ENCODE results near the gene TBCK. TPM values are rescaled to one million over a fixed set of nuclear protein-coding genes. Genes with fewer than 3 reads are reported as not detected.

Gene TBCK
- total and polyA plus RNA-seq, 2 of the 13 experiments (the other 11 are each of a cell fraction or from before 2014, with no cell fraction given), result 51.0 to 62.4 TPM

DNA sequence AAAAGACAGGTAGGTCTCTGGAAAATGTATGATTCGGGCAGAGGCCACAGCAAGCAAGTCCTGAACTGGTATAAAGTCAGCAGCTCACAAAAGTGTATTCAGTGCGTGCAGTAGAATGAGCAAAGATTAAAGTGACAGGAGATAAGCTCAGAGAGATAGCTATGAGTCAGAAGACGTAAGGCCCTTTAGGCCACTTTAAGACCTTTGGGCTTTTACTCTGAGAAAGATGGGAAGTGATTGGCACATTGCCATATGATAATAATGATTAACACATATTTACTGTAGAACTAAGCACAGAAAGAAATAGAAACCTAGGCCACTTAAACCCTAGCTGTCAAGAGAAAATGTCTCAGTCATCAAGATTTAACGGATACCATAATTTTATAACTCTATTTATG, 51.7 kb downstream of the TBCK start:
- Histone ChIP-seq H3K27me3 (ENCODE audit: control insufficient read depth in 1 of 2, insufficient read depth in 2 of 2, low read length in 2 of 2) (no peaks in the 10 kb centered on the region), H2AFZ (ENCODE audit: low read length) (no peak overlapping the region), H3K9me3 (ENCODE audit: low read length) (no peaks in the 10 kb centered on the region), H4K20me1 (ENCODE audit: insufficient read depth, low read length) (no peaks in the 10 kb centered on the region), H3K79me2 (ENCODE audit: insufficient read depth, low read length) (peaks cover 72% of the 10 kb centered on the region), H3K27ac (ENCODE audit: extremely low read length, insufficient read depth, low read length) (peak overlapping the region; percentile 94), H3K9ac (ENCODE audit: insufficient read depth, low read depth, low read length) (peak overlapping the region; percentile 60), H3K4me3 (replicated peaks in 1 of 3; ENCODE audit: insufficient read depth in 1 of 3, low read depth in 2 of 3, low read length in 3 of 3) (peak overlapping the region in 2 of 3 experiments; percentile 6 to 19; a peak in 2 of 6 replicates), H3K36me3 (replicated peaks in 1 of 2; ENCODE audit: control insufficient read depth in 1 of 2, insufficient read depth in 2 of 2, low read length in 2 of 2) (no peaks in the 10 kb centered on the region; a peak in 1 of 5 replicates), H3K4me2 (ENCODE audit: low read depth, low read length) (peak overlapping the region; percentile 61), H3K4me1 (ENCODE audit: insufficient read depth, low read length) (peaks cover 96% of the 10 kb centered on the region)
- CTCF ChIA-PET (ENCODE audit: low intra/inter-chr PET ratio, low total read pairs), result no interaction called here
- no TSS peak for BruUV-seq (replicated peaks)
- intact Hi-C loops (cut with micrococcal nuclease; ENCODE audit: unreplicated experiment) (loop anchor here (10.0 kb wide), 1 partner anchor 540 kb away; no protein-coding TSS in a partner anchor), in situ Hi-C loops (cut with HindIII; ENCODE audit: extremely low pct_ligation_motif_present, low pct_unique_long_range_greater_than_20kb) (no loop called here)
- DNase-seq (ENCODE audit: low spot score), result peak; percentile 79
- peak; percentile 96 for ATAC-seq
- WGBS (ENCODE audit: low lambda C conversion rate), result 4% methylated on average over 4 of the region's 4 CpGs
- POLR2A ChIA-PET, result interaction anchor here (0.8 to 1.2 kb wide), 14 partner anchors 9 to 239 kb away, joined by 3 to 26 read pairs (median 4); partner anchors contain the start of genes AIMP1 and TBCK
- peak; percentile 82 for FAIRE-seq
- no peak for TF ChIP-seq ZNF616 (CRISPR knock-in tag; IDR thresholded peaks at IDR 0.05; ENCODE audit: low read depth)
- 0 out of 2 replicates have a peak, but pooled peaks have one; percentile 20 for TF ChIP-seq FOXJ3 (CRISPR knock-in tag; IDR thresholded peaks at IDR 0.05; ENCODE audit: borderline replicate concordance)
- TF ChIP-seq GATAD2A (CRISPR knock-in tag; IDR thresholded peaks at IDR 0.05), result peak; percentile 90
- TF ChIP-seq, protein P1, sequence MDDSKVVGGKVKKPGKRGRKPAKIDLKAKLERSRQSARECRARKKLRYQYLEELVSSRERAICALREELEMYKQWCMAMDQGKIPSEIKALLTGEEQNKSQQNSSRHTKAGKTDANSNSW (CRISPR knock-in tag; IDR thresholded peaks at IDR 0.05; ENCODE audit: borderline replicate concordance), result no peak
- peak; percentile 60 for TF ChIP-seq FOXA3 (CRISPR knock-in tag; IDR thresholded peaks at IDR 0.05)
- TF ChIP-seq HNRNPUL1 (IDR thresholded peaks at IDR 0.05; ENCODE audit: low read depth, low read length), result 0 out of 2 replicates have a peak, but pooled peaks have one; percentile 29
- peak in 1 of 2 experiments; percentile 56; a peak in 1 of 4 replicates for TF ChIP-seq KLF16 (CRISPR knock-in tag; IDR thresholded peaks at IDR 0.05)
- TF ChIP-seq HDAC2 (CRISPR knock-in tag; IDR thresholded peaks at IDR 0.05), result peak; percentile 71; the same call in 1 of the 2 replicates
- TF ChIP-seq RBFOX2 (IDR thresholded peaks at IDR 0.05; ENCODE audit: low read depth, low read length), result peak; percentile 24
- TF ChIP-seq MAX (IDR thresholded peaks at IDR 0.05), result peak; percentile 51; the same call in 1 of the 2 replicates
- no peak for TF ChIP-seq ZFP36 (IDR thresholded peaks at IDR 0.05; ENCODE audit: borderline replicate concordance, low read depth, low read length, partially characterized antibody)
- TF ChIP-seq POLR2A (IDR thresholded peaks at IDR 0.05; ENCODE audit: insufficient read depth in 1 of 2, low read depth in 2 of 2, low read length in 2 of 2), result peak; percentile 29 to 54; a peak in 1 of 4 replicates
- TF ChIP-seq CEBPB (IDR thresholded peaks at IDR 0.05; ENCODE audit: borderline replicate concordance, low read depth, low read length), result no peak
- 0 out of 2 replicates have a peak, but pooled peaks have one; percentile 56 for TF ChIP-seq ZGPAT (CRISPR knock-in tag; IDR thresholded peaks at IDR 0.05)
- 0 out of 2 replicates have a peak, but pooled peaks have one; percentile 27 for TF ChIP-seq ZSCAN5A (CRISPR knock-in tag; IDR thresholded peaks at IDR 0.05; ENCODE audit: borderline replicate concordance)
- TF ChIP-seq, protein P2, sequence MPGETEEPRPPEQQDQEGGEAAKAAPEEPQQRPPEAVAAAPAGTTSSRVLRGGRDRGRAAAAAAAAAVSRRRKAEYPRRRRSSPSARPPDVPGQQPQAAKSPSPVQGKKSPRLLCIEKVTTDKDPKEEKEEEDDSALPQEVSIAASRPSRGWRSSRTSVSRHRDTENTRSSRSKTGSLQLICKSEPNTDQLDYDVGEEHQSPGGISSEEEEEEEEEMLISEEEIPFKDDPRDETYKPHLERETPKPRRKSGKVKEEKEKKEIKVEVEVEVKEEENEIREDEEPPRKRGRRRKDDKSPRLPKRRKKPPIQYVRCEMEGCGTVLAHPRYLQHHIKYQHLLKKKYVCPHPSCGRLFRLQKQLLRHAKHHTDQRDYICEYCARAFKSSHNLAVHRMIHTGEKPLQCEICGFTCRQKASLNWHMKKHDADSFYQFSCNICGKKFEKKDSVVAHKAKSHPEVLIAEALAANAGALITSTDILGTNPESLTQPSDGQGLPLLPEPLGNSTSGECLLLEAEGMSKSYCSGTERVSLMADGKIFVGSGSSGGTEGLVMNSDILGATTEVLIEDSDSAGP (CRISPR knock-in tag; IDR thresholded peaks at IDR 0.05; ENCODE audit: borderline replicate concordance), result peak; percentile 80; the same call in 1 of the 2 replicates
- peak; percentile 32 to 67; a peak in 2 of 4 replicates for TF ChIP-seq MAFK (conservative IDR thresholded peaks at IDR 0.05 in 1 of 2, IDR thresholded peaks at IDR 0.05 in 1 of 2; ENCODE audit: low read length in 2 of 2)
